Stimulated activated CD4-positive, alpha-beta T cell treated with anti-CD3 and anti-CD28 coated beads, TNF-alpha, amount 100 ng/mL, for 1 hour (primary cell): ENCODE measurements around the gene SKI.

Experiments used
- DNase-seq, 3 donors: peaks; one replicate each; pipeline ENCODE4 v3.0.0-alpha.2; 2020; ENCODE audit warnings: low read depth in 3 of 3, low spot score in 1 of 3

SKI gene

DNA sequence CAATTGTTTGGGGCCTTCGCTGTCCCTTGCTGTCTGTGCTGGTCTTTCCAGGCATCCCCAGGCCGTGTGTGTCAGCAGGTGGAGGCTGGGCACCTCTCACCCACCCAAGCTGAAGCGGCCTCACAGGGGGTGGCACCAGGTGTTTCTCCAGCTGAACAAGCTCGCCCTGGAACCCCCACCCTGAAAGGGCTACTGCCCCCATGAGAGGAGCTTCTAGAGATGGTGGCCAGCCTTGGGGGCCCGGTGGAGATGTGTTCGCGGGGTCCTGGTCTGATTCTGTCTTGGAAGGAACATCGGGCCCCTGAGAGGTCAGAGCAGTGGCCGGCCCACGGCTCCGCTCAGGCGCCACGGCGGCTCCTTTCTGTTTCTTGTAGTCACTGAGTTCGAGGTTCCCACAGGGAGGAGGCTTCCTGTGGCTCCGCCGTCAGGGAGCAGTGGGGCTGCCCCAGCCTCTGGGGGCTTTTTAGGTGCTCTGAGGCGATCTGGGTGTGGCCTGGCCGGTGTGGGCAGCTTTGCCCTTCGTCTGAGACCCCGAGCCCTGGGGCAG, 46.9 kb downstream of the SKI start:
- no peak for DNase-seq

DNA sequence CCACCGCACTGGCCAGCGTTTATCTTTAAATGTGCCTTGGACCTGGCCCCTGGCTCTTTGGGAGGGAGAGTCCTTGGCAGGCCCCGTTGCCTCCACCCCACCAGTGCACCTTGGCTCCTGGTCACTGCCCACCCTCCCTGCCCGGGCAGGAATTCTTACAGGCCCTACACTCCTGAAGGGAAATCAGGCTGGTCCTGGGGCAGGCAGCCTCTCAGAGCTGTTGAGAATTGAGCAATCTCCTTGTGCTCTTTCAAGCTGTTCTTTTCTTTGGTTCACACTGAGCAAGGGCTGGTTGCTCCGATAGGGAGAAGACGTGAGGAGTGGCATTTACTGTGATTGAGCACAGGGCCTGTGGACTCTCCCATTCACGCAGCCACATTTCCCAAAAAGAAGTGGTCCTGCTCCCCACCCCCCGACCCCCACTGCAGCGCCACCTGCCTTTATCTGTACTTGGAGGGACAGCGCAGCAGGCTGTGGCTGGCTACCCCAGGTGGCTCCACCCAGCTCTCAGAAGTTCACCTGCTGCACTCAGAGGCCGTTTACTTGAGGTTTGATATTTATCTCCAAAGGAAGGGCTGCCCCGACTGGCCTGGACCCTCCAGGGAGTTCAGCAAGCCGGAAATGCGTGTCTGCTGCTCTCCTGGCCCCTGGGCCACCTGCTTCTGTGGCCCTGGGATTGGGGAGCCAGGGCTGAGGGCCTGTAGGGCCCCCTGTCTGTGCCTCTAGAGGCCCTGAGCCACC, 47.8 kb downstream of the SKI start:
- no peak for DNase-seq

DNA sequence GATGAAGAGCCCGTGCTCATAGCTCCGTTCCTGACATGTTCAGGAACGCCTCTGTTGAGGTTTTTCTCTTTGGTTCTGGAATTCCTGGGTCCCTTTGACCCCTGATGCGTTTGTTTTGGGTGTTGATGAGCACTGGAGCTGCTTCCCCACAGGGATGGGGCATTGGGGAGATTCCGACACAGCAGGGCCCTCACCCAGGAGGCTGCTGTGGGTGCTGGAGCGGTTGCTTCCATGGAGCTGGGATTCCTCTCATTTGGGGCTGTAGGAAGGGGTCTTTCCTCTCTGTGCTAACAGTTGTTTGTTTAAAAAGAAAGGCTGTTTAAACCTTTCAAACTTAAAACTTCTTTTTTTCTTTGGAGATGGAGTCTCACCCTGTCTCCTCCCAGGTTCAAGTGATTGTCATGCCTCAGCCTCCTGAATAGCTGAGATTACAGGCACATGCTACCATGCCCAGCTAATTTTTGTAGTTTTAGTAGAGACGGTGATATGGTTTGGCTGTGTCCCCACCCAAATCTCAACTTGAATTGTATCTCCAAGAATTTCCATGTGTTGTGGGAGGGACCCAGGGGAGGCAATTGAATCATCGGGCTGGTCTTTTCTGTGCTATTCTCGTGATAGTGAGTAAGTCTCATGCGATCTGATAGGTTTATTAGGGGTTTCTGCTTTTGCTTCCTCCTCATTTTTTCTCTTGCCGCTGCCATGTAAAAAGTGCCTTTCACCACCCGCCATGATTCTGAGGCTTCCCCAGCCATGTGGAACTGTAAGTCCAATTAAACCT, 48.9 kb downstream of the SKI start:
- DNase-seq, result no peak

DNA sequence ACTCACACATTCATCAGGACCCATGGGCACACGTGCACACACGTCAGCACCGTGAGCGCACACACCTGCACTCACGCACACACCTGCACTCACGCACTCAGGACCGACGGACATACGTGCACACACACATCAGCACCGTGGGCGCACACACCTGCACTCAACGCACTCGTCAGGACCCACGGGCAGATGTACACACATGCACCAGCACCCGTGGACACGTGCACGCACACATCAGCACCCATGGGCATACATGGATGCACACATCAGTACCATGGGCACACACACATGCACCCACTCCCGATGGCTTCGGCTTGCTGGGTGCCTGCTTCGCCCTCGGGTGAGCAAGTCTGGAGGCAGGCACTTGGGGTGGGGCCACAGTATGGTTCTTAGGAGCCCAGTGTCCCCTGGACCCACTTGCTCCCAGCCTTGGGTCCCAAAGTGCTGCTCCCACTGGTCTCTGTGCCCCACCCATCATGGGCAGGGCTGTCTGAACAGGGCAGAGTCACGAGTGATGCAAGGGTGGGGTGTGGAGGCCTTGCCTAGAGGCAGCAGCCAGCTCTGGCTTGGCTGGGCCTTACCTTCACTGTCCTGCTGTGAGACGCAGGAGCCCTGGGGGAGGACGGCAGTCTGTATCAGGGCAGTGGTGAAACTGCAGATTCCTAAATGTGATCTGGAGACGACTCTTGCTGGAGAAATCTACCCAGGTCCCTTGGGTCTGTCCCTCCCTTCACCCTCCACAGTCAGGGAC, 49.8 kb downstream of the SKI start:
- DNase-seq, result no peak

DNA sequence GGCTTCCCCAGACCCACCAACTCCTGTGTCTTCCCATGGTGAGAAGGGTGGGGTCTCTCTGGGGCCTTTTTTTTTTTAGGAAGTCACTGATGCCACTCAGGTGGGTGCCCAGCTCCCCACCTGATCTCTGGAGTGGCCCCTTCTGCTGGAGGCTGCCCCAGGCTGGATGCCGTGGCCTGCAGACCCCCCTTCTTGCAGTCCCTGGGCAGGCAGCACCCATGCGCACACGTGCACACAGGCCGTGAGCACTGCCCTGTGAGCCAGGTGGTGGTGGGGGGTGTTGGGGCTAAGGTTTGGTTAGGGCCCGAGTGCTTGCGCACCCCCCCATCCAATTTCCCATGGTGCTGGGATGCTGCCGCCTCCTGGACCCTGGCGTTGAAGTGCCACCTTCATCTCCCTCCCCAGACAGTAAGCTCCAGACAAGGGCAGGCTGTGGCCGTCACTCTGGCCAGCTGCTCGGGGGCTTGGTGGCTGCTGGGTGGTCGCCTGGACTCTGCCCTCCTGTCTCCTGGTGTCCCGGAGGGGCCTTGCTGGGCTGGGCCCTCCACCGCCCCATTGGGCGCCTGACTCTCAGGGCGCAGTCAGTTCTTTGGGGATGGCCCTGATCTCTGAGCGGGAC, 50.6 kb downstream of the SKI start:
- no peak for DNase-seq

DNA sequence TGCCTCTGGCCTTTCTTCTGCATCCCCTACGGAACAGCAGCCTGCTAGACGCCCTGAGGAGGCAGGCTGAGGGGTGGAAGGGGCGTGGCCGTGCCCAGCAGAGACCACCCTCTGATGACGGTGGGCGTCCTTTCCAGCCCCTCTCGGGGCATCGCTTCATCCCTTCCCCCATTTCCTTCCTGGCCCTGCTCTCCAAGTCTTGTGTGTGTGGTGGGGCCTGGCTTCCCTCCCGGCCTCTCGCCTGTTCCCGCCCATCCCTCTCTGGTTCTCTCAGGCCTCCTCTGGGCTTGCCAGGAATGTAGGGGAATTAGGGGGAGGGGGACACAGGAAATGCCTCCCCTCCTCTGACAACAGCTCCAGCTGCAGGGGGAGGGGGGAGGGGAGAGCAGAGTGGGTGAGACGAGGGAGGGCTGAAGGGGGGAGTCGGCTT, 51.1 kb downstream of the SKI start:
- DNase-seq, result no peak

DNA sequence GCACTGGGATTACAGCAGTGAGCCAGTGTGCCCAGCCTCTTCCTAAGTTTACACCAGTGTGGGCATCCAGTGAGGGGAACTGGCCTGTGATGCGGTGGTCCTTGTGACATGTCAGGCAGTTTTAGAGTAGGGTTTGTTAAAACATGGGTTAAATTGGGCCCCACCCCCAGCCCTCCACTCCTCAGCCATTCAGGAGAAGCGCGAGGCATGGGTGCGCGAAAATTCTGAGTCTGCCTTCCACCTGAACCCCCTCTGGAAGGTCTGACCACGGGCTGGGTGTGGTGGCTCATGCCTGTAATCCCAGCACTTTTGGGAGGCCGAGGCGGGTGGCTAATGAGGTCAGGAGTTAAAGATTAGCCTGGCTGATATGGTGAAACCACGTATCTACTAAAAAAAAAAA, 51.7 kb downstream of the SKI start:
- DNase-seq, result no peak

DNA sequence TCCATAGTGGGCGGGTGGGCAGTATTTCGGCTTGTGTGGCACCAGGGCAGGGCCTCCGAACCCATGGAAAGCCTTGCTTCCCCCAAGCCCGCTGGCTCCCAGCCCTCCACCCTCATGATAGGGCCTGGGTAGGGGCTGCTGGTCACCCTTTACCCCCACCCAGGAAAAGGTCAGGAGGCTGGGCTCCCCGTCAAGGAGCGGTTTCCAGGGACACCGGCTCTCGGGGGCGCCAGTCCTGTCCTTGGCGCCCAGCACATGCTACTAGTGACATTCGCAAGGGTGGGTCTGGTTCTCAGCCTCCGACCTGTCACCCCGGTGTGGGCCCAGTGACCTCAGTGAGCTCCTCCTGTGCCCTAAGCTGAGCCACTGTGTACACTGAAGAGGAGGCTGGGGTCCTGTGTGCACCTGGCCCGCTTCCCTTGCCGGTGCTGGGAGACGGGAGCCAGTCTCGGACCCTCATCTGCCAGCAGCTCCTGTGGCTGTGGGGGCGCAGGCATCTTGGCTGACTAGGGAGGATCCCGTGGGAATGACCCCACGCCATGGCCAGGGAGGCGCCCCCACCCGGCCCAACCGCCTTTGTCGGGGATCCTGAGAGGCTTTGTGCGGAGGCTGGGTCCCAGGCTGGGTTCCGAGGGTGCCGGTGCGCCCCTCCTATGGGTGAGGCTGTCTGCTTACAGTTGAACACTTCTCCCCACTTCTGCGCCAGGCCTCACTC, 54.6 kb downstream of the SKI start:
- no peak for DNase-seq

DNA sequence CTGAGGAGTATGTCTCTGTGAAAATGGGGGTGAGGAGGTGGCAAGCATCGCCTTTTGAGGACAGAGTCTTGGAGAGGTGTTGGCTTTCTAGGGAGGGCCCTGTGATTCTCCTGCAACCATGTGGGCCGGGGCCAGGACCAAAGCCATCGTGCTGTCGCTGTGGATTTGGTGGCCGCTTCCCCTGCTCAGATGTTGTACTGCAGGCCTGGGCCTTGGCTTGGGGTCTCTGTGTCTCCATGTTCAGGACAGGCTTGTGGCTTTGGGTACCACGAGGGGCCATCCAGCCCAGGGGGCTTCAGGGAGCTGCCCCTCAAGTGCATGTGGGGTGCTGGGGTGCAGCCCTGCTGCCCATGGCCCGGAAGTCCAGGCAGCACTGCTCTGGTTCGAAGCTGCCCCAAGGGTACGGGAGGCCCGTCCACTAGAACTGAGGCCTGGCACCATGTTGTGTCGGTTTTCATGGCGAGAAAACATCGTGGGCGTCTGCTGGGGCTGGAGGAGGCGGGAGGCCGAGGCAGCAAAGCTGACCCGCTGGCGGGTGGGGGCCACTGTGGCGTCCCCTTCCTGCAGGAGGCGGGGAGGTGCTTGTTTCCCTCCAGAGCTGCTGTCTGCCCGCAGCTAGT, 55.4 kb downstream of the SKI start:
- DNase-seq, result no peak

DNA sequence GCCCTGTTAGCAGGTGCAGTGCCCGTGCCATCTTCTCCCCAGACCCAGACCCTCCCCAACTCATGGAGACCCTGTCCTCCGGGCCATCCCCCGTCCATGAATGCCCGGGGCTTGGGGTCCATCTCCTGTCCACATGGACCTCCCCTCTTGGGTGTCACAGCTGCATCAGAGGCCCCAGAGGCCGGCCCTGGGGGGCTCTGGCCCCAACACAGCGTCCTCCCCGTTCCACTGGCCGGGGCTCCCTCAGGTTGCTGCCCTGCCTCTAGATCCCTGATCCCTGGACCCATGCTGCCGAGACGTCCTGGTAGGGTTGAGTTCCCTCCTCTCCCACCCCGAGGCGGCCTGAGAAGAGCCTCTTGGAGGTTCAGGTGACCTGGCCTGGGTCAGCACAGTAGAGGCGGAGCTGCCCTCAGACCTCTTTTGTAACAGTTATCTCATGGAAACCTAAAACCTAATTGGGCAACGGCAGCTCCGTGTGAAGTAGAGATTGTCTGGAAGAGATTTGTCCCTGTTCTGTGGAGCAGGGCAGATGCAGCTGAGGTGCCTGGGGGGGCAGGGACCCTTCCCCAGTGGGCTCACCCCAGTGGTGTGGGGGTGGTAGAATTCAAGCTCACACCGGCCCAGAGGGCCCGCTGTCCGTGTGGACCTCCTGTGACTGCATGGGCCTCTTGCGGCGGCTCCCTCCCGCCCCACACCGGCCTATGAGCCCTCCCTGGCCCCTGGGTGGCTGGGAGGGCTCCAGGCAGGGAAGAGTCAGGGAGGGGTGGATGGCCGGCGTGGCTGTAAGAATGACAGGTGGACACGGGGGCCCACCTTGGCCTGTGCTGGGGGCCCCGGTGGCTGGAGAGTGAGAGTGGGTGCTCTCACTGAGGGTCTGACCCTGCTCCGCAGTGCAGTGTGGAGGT, 56.1 kb downstream of the SKI start:
- no peak for DNase-seq

DNA sequence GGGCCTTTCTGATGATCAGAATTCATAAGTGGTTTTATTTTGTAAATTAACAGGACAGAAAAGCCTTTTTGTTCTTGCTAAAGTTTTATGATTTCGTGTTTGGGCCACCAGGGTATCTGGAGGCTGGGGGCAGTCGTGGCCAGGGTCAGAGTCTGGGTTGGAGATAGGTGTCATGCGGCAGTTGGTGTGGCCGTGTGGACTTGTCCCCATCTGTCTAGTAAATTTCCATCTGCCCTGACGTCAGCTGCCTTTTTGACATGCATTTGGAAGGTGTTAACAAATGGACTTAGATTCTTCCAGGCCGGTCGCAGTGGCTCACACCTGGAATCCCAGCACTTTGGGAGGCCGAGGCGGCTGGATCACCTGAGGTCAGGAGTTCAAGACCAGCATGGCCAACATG, 56.8 kb downstream of the SKI start:
- no peak for DNase-seq

DNA sequence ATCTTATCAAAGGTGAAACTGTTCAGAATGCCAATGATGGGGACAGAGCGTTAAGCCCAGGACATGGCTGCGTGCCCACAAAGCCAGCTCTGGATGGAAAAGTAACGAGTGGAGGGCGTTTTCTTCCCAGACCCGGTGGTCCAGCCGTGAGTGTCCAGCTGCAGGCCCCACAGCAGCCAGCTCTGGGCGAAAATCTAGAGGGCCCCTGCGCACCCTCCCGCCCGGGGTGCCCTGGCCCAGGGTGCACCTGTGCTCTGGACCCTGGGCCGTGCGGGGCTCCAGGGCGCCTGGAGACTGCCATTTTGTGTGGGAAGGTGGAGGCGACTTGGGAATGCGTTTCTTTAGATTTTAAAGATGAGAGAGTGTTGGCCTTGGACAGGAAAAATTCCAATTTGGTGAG, 58.8 kb downstream of the SKI start:
- DNase-seq, result no peak

DNA sequence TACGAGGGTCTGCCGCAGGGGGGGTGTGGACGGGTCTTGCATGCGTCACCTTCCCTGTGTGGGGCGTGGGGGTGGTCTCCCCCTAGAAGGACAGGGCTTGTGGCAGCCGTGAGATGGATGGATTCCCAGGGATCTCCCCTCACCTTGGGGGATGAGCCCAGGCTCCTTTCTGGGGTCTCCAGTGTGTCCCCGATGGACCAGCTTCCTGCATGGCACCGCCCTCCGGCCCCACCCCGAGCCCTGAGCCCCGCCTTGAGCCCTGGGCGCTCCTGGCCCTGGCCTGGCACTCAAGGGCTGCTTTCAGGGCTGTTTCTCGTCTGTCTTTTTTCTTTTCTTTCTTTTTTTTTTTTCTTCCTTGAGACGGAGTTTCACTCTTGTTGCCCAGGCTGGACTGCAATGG, 59.5 kb downstream of the SKI start:
- DNase-seq, result no peak

DNA sequence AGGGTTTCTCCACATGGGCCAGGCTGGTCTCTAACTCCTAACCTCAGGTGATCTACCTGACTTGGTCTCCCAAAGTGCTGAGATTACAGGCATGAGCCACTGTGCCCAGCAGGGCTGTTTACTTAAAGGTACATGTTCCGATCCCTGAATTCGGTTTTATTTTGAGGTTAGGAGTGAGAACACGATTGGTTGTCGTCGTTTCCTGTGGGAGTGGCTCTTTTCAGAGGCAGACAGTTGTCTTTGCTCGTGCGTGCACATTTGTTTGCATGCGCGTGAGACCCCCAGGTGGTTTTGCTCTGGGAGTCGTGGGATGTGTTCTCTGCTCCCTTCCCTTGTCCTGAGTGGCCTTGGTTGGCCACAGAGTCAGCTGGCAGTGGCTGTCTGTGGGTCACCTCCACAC, 60.2 kb downstream of the SKI start:
- no peak for DNase-seq

DNA sequence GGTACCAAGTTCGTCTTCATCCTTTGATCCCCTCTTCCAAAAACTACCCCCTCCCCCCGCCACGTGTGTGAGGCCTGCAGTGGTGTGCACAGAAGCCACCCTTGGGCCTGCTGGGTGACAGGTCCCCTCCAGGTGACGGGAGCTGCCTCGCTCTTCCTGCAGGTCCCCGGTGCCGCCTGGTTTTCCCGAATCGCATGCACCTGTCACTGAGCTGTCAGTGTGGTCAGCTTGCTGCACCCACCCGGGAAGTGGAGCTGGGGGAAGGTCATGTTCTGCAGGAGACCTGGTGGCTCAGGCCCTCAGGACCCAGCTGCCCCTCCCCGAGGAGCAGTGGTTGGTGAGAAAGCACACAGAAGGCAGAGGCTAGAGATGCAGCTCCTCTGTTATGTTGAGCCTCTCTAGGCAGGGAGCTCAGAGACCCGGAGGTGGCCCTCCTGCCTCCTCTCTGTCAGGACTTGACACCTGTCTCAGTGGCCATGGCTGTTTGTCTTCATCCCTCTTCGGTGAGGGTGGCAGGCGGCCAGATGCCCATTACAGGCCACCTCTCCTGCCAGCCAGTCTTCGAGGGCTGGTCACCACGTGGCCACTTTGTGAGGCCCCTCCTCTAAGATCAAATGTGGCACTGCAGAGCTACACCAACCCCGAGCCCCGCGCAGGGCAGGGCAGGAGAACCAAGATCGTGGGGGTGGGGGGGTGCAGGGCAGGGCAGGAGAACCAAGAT, 60.9 kb downstream of the SKI start:
- DNase-seq, result no peak

DNA sequence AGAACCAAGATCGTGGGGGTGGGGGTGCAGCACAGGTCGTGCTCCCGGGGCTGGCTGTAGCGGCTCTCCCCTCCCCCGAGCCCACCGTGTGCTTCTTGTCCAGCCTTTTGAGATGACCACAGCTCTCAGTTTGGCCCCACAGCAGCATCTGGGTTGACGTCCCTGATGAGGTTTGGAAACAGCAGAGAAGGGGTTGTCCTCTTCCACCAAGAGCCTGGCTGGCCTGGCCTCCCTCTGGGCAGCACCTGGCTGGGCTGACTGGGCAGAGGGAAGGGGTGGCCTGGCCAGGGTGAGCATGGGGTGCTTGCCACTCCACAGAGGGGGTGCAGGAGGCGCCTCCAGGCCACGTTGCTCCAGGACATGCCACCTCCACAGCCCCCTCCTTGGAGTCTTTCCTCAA, 61.5 kb downstream of the SKI start:
- DNase-seq, result no peak

DNA sequence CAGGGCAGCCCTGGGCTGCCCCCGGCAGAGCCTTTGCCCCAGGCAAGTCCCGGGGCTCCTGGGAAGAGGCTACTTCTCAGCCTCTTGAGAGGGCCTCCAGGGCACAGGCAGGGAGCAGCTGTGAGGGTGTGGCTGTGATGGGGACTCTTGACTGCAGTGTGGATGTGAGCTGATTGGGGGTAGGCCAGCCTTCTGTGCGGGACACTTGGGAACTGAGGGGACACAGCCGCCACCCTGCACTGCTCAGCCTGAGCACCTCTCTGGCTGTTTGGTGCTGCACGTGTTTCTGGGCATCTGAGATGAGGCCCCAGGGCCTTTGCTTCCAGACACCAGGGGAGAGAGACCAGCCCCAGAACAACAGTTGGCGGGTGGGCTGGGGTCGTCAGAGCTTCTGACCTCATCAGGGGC, 62.1 kb downstream of the SKI start:
- DNase-seq, result no peak
